ENCODE results near the gene METTL9. TPM values are rescaled to one million over a fixed set of nuclear protein-coding genes. Genes with fewer than 3 reads are reported as not detected.

The METTL9 gene
- polyA plus RNA-seq, 3 donors, result 181 to 400 (median 373) TPM

GRCh38 chr16:21626659-21627277 is 27.4 kb downstream of the METTL9 start:
- Histone ChIP-seq H3K27ac (ENCODE audit: low read depth in 1 of 2, low read length in 2 of 2) (peak overlapping the region; percentile 62 to 87), H3K4me3 (replicated peaks in 1 of 3; ENCODE audit: low read depth in 2 of 3, low read length in 3 of 3) (peak overlapping the region in 1 of 3 experiments; percentile 44), H3K9ac (ENCODE audit: insufficient read depth, low read length, poor library complexity, severe bottlenecking) (peak overlapping the region; percentile 35), H3K9me3 (replicated peaks in 1 of 2; ENCODE audit: control insufficient read depth in 1 of 2, insufficient read depth in 1 of 2, low read length in 2 of 2) (peaks cover 0 to 5% of the 10 kb centered on the region in 2 donors), H3K79me2 (ENCODE audit: insufficient read depth, low read length) (peaks cover 92% of the 10 kb centered on the region), H2AFZ (ENCODE audit: insufficient read depth, low read depth, low read length, poor library complexity, severe bottlenecking) (no peak overlapping the region), H3K4me2 (replicated peaks; ENCODE audit: extremely low read depth, low read length, poor library complexity, severe bottlenecking) (peak overlapping the region; percentile 61), H3K27me3 (ENCODE audit: control insufficient read depth in 2 of 2, insufficient read depth in 2 of 2, low read length in 2 of 2) (no peaks in the 10 kb centered on the region), H3K36me3 (replicated peaks in 1 of 2; ENCODE audit: control insufficient read depth in 1 of 2, insufficient read depth in 2 of 2, low read length in 2 of 2) (peaks cover 42 to 62% of the 10 kb centered on the region in 2 donors), H4K20me1 (ENCODE audit: insufficient read depth, low read length) (peaks cover 51% of the 10 kb centered on the region), H3K4me1 (ENCODE audit: control insufficient read depth in 1 of 2, insufficient read depth in 2 of 2, low read length in 2 of 2) (peaks cover 56 to 69% of the 10 kb centered on the region in 2 donors)
- WGBS (ENCODE audit: insufficient coverage), result 5% methylated on average over 3 of the region's 6 CpGs
- Mint-ChIP-seq H3K27me3 (ENCODE audit: low read depth in 3 of 3) (peaks cover 0 to 2% (median 0%) of the 10 kb centered on the region in 3 donors), H3K36me3 (peaks cover 54 to 77% of the 10 kb centered on the region in 2 donors), H3K4me3 (peak overlapping the region; percentile 24 to 80), H3K4me1 (peaks cover 68% of the 10 kb centered on the region), H3K9me3 (peaks cover 0 to 7% (median 2%) of the 10 kb centered on the region in 7 donors), H3K27ac (peak overlapping the region; percentile 93 to 99 (median 98))
- intact Hi-C loops (cut with micrococcal nuclease), result loop anchor here (5.0 kb wide), 2 partner anchors 34 to 39 kb away; no protein-coding TSS in a partner anchor
- peak; percentile 93 to 98 (median 98) for DNase-seq
- no peak for TF ChIP-seq CTCF (IDR thresholded peaks at IDR 0.05)

- Mint-ChIP-seq H3K36me3 (peaks cover 55 to 78% of the 10 kb centered on the region in 2 donors), H3K27me3 (ENCODE audit: low read depth in 3 of 3) (peaks cover 0 to 2% (median 0%) of the 10 kb centered on the region in 3 donors), H3K27ac (peak overlapping the region in 6 of 7 donors; percentile 61 to 99 (median 89)), H3K4me1 (peaks cover 74% of the 10 kb centered on the region), H3K4me3 (peak overlapping the region in 1 of 2 donors; percentile 37), H3K9me3 (peaks cover 0 to 7% (median 2%) of the 10 kb centered on the region in 7 donors)
- Histone ChIP-seq H3K4me1 (ENCODE audit: control insufficient read depth in 1 of 2, insufficient read depth in 2 of 2, low read length in 2 of 2) (peaks cover 58 to 73% of the 10 kb centered on the region in 2 donors), H3K27ac (ENCODE audit: low read depth in 1 of 2, low read length in 2 of 2) (peak overlapping the region in 1 of 2 donors; percentile 87), H3K27me3 (ENCODE audit: control insufficient read depth in 2 of 2, insufficient read depth in 2 of 2, low read length in 2 of 2) (no peaks in the 10 kb centered on the region), H3K4me3 (replicated peaks in 1 of 3; ENCODE audit: low read depth in 2 of 3, low read length in 3 of 3) (no peak overlapping the region), H2AFZ (ENCODE audit: insufficient read depth, low read depth, low read length, poor library complexity, severe bottlenecking) (no peak overlapping the region), H3K36me3 (replicated peaks in 1 of 2; ENCODE audit: control insufficient read depth in 1 of 2, insufficient read depth in 2 of 2, low read length in 2 of 2) (peaks cover 36 to 61% of the 10 kb centered on the region in 2 donors), H3K9ac (ENCODE audit: insufficient read depth, low read length, poor library complexity, severe bottlenecking) (no peak overlapping the region), H3K79me2 (ENCODE audit: insufficient read depth, low read length) (peaks cover 91% of the 10 kb centered on the region), H4K20me1 (ENCODE audit: insufficient read depth, low read length) (peaks cover 50% of the 10 kb centered on the region), H3K4me2 (replicated peaks; ENCODE audit: extremely low read depth, low read length, poor library complexity, severe bottlenecking) (no peak overlapping the region), H3K9me3 (replicated peaks in 1 of 2; ENCODE audit: control insufficient read depth in 1 of 2, insufficient read depth in 1 of 2, low read length in 2 of 2) (peaks cover 0 to 5% of the 10 kb centered on the region in 2 donors)
- intact Hi-C loops (cut with micrococcal nuclease), result loop anchor here (5.0 kb wide), 2 partner anchors 36 to 41 kb away; no protein-coding TSS in a partner anchor
- WGBS (ENCODE audit: insufficient coverage), result no CpG with 5 or more reads among the region's 5 CpGs
- no peak for DNase-seq
- no peak for TF ChIP-seq CTCF (IDR thresholded peaks at IDR 0.05)
These were observed 28.8 kb downstream of the METTL9 start for GRCh38 chr16:21628121-21628726.

Measured in CD14-positive monocyte (primary cell).